HAP-1 (cell line): ENCODE results near the gene SERPINA12.

ENCODE experiments used
- DNase-seq, 2 experiments: peaks; one replicate each; pipeline ENCODE4 v3.0.0-alpha.2; 2016 to 2020; ENCODE audit warnings: low spot score in 2 of 2
- H3K27me3 ChIP-seq: fragments of 250-450 bp; sonication (Bioruptor Pico); 2 replicates; pipeline ENCODE4 v1.5.1; 2020; ENCODE audit warnings: low read depth, mild to moderate bottlenecking, moderate library complexity
- H3K36me3 ChIP-seq: fragments of 250-450 bp; sonication (Bioruptor Pico); replicated peaks from 2 replicates; pipeline ENCODE4 v1.5.1; 2020; ENCODE audit warnings: mild to moderate bottlenecking
- H3K4me1 ChIP-seq: fragments of 250-450 bp; sonication (Bioruptor Pico); 2 replicates; pipeline ENCODE4 v1.5.1; 2020; ENCODE audit warnings: mild to moderate bottlenecking
- H3K4me3 ChIP-seq: fragments of 250-450 bp; sonication (Bioruptor Pico); 2 replicates; pipeline ENCODE4 v1.5.1; 2020; ENCODE audit warnings: mild to moderate bottlenecking, moderate library complexity
- H3K9me3 ChIP-seq: fragments of 250-450 bp; sonication (Bioruptor Pico); 2 replicates; pipeline ENCODE4 v1.5.1; 2020; ENCODE audit warnings: mild to moderate bottlenecking, moderate library complexity
- in situ Hi-C: fragments of 300-500 bp; cut with MboI; formaldehyde crosslinking; loops from 3 replicates; pipeline ENCODE4 v1.14.3; 2020; ENCODE audit warnings: low sequenced_read_pairs, inconsistent platforms, mixed read lengths

SERPINA12 gene

GRCh38 chr14:94441531-94442205, 67.6 kb downstream of the SERPINA12 start:
- in situ Hi-C loops = no loop called here
- H3K36me3 ChIP-seq = no peaks in the 10 kb centered on the region
- H3K4me1 ChIP-seq = no peaks in the 10 kb centered on the region
- no peak for DNase-seq
- H3K9me3 ChIP-seq = no peaks in the 10 kb centered on the region
- no peaks in the 10 kb centered on the region for H3K27me3 ChIP-seq
- H3K4me3 ChIP-seq = no peak overlapping the region

- in situ Hi-C loops = no loop called here
- H3K36me3 ChIP-seq = no peaks in the 10 kb centered on the region
- no peak for DNase-seq
- H3K4me3 ChIP-seq = no peak overlapping the region
- H3K4me1 ChIP-seq = no peaks in the 10 kb centered on the region
- no peaks in the 10 kb centered on the region for H3K9me3 ChIP-seq
- H3K27me3 ChIP-seq = no peaks in the 10 kb centered on the region
Observed at GRCh38 chr14:94441130-94441529, 68.1 kb downstream of the SERPINA12 start.

GRCh38 chr14:94439453-94440057, 69.7 kb downstream of the SERPINA12 start:
- no peak overlapping the region for H3K4me3 ChIP-seq
- no peaks in the 10 kb centered on the region for H3K4me1 ChIP-seq
- no peaks in the 10 kb centered on the region for H3K36me3 ChIP-seq
- DNase-seq = no peak
- H3K27me3 ChIP-seq = no peaks in the 10 kb centered on the region
- in situ Hi-C loops = loop anchor here (10.0 kb wide), 1 partner anchor 45 kb away; no protein-coding TSS in a partner anchor
- H3K9me3 ChIP-seq = no peaks in the 10 kb centered on the region
